HepG2 (cell line): ENCODE data around the gene NRSN2. TPM values are rescaled to one million over a fixed set of nuclear protein-coding genes. Genes with fewer than 3 reads are reported as not detected.
A peak's percentile ranks its signal among the peaks of the same experiment; 100 is the strongest.

Experiments
- ARID5B ChIP-seq: IDR thresholded peaks from 2 replicates; pipeline ENCODE4 v1.4.0; 2020; ENCODE audit warnings: mild to moderate bottlenecking, missing genetic modification reagents
- EZH2 ChIP-seq: conservative IDR thresholded peaks from 2 replicates; pipeline ENCODE4 v1.6.1; 2012; ENCODE audit warnings: mild to moderate bottlenecking, low read depth, low read length, moderate library complexity
- JUN ChIP-seq: sonication (generic); formaldehyde crosslinking; IDR thresholded peaks from 2 replicates; pipeline ENCODE4 v1.4.0; 2020; ENCODE audit warnings: mild to moderate bottlenecking, missing genetic modification reagents
- RXRB ChIP-seq: IDR thresholded peaks from 2 replicates; pipeline ENCODE4 v1.6.1; 2016; ENCODE audit warnings: borderline replicate concordance, missing genetic modification reagents, missing compliant biosample characterization
- TBP ChIP-seq: sonication (generic); formaldehyde crosslinking; IDR thresholded peaks from 2 replicates; pipeline ENCODE4 v1.5.0; 2020; ENCODE audit warnings: missing genetic modification reagents
- ZBTB4 ChIP-seq: sonication (generic); formaldehyde crosslinking; IDR thresholded peaks from 2 replicates; pipeline ENCODE4 v1.4.0; 2020; ENCODE audit warnings: missing genetic modification reagents, mild to moderate bottlenecking, borderline replicate concordance
- ZNF142 ChIP-seq: sonication (generic); formaldehyde crosslinking; IDR thresholded peaks from 2 replicates; pipeline ENCODE4 v1.4.0; 2020; ENCODE audit warnings: missing genetic modification reagents
- ZNF251 ChIP-seq: sonication (generic); formaldehyde crosslinking; IDR thresholded peaks from 2 replicates; pipeline ENCODE4 v1.9.0; 2021; ENCODE audit warnings: mild to moderate bottlenecking, missing genetic modification reagents
- ZNF512B ChIP-seq: sonication (generic); formaldehyde crosslinking; IDR thresholded peaks from 2 replicates; pipeline ENCODE4 v1.5.1; 2020; ENCODE audit warnings: missing genetic modification reagents, mild to moderate bottlenecking, borderline replicate concordance
- ZNF800 ChIP-seq: sonication (generic); formaldehyde crosslinking; IDR thresholded peaks from 2 replicates; pipeline ENCODE4 v1.4.0; 2020; ENCODE audit warnings: missing genetic modification reagents
- polyA plus RNA-seq, 8 experiments: library from polyadenylated mRNA; depleted of rRNA in 3 of 8; stranded (reverse) in 7 of 8; unstranded in 1 of 8; fragments of >200 nt; fragmentation: Illumina TruSeq in 4 of 8; extraction: Trizol in 4 of 8; gene quantifications; 2 replicates each; pipeline versions ENCODE4 v1.2.1 to v1.2.3, GENCODE V29; 2011 to 2016; ENCODE audit warnings: low read depth in 4 of 8, missing spikeins in 1 of 8, mixed read lengths in 1 of 8; ENCODE audit not compliant: insufficient read depth in 1 of 8
- total RNA-seq, 5 experiments: library from RNA; depleted of rRNA; stranded (reverse); fragments of >200 nt; fragmentation: Illumina TruSeq; extraction: Trizol; gene quantifications; 2 replicates each; pipeline ENCODE4 v1.2.3, GENCODE V29; 2016; ENCODE audit warnings: low read depth in 1 of 5

The NRSN2 gene
- total and polyA plus RNA-seq, 2 of the 13 experiments (the other 11 are each of a cell fraction or from before 2014, with no cell fraction given) = 32.3 to 49.4 TPM

- TF ChIP-seq ZNF800 (CRISPR knock-in tag) = 0 out of 2 replicates have a peak, but pooled peaks have one; percentile 27
- no peak for TF ChIP-seq ZNF512B (CRISPR knock-in tag)
- TF ChIP-seq ZNF142 (CRISPR knock-in tag) = no peak
- peak; percentile 23; the same call in 1 of the 2 replicates for TF ChIP-seq ARID5B (CRISPR knock-in tag)
- no peak for TF ChIP-seq RXRB (CRISPR knock-in tag)
- TF ChIP-seq ZBTB4 = no peak
- TF ChIP-seq EZH2 = no peak
- no peak for TF ChIP-seq ZNF251
- no peak for TF ChIP-seq JUN (CRISPR knock-in tag)
- 0 out of 2 replicates have a peak, but pooled peaks have one; percentile 61 for TF ChIP-seq TBP (CRISPR knock-in tag)
Observed at GRCh38 chr20:309306-309840, 37.5 kb upstream of the NRSN2 start (continued).
